Ovary (tissue), 9 donors: ENCODE data around the gene ENTPD2. TPM values are rescaled to one million over a fixed set of nuclear protein-coding genes. Genes with fewer than 3 reads are reported as not detected.

ENCODE experiments used
- DNase-seq, 5 donors: peaks; one replicate each; pipeline ENCODE4 v3.0.0-alpha.2; 2019 to 2020
- H3K27ac ChIP-seq, 2 donors: fragments of 200-600 bp; one replicate each; pipeline versions ENCODE4 v1.5.1 to v1.8.0; 2019 to 2022
- H3K27me3 ChIP-seq: fragments of 200-600 bp; one replicate; pipeline ENCODE4 v1.8.0; 2022
- H3K36me3 ChIP-seq: fragments of 200-600 bp; sonication (generic); one replicate; pipeline ENCODE4 v1.5.1; 2019
- H3K4me1 ChIP-seq: one replicate; pipeline ENCODE4 v1.8.1; 2013; ENCODE audit warnings: mild to moderate bottlenecking, moderate library complexity; ENCODE audit not compliant: insufficient read depth
- H3K4me3 ChIP-seq: fragments of 200-600 bp; sonication (generic); one replicate; pipeline ENCODE4 v1.5.1; 2017
- H3K9me3 ChIP-seq, 2 donors: fragments of 200-600 bp in 1 of 2; sonication (generic) in 1 of 2; one replicate each; pipeline versions ENCODE4 v1.5.1 to v1.8.1; 2013 to 2019; ENCODE audit warnings: mild to moderate bottlenecking in 1 of 2, moderate library complexity in 1 of 2
- CTCF ChIP-seq, 3 donors: fragments of 450-650 bp in 2 of 3; fragments of 200-600 bp in 1 of 3; IDR thresholded peaks; one replicate each; pipeline versions ENCODE4 v1.5.1 to v1.8.0; 2016 to 2022; ENCODE audit warnings: antibody characterized with exemption in 3 of 3, mild to moderate bottlenecking in 1 of 3
- EP300 ChIP-seq: sonication (generic); formaldehyde crosslinking; IDR thresholded peaks from one replicate; pipeline ENCODE4 v1.6.1; 2017; ENCODE audit warnings: antibody characterized with exemption
- POLR2A ChIP-seq: fragments of 450-650 bp; IDR thresholded peaks from one replicate; pipeline ENCODE4 v1.6.1; 2017; ENCODE audit warnings: antibody characterized with exemption, mild to moderate bottlenecking, moderate library complexity
- WGBS, 3 donors: extraction: QIAGEN DNeasy Blood & Tissue Kit in 1 of 3; methylation state at CpG; one replicate each; pipeline versions ENCODE4 v1.1.5 to v1.1.7; 2013 to 2017; 5-methylcytosine and 5-hydroxymethylcytosine counted together
- intact Hi-C, 4 donors: fragments of 100-400 bp; cut with DNase I; formaldehyde crosslinking; loops; one replicate each; pipeline versions ENCODE4 v1.11.0 to v1.15.1; 2022 to 2023
- polyA plus RNA-seq, 2 donors: library from polyadenylated mRNA; stranded (reverse); fragments of 200-250 nt in 1 of 2; fragments of 350-450 nt in 1 of 2; fragmentation: Illumina TruSeq in 1 of 2; extraction: RNeasy Lipid Tissue Mini Kit (QIAGEN cat#74804) in 1 of 2; gene quantifications; one replicate each; pipeline ENCODE4 v1.2.3, GENCODE V29; 2013 to 2014
- total RNA-seq, 7 donors: library from RNA; depleted of rRNA in 2 of 7; stranded (reverse); fragments of >200 nt in 2 of 7; fragmentation: NEBNext Ultra II Directional in 3 of 7; extraction: Animal tissue kit (Norgen Biotek cat#: 25700) in 3 of 7; gene quantifications; one replicate each; pipeline versions ENCODE4 v1.1.0 to v1.2.4, GENCODE V29; 2016 to 2023
- donor health status: DM: no; HTN: no; CAD: no; lungs with moderate emphysema.
- donor health status: DM: no; HTN: no; CAD: no.
- donor health status: Bipolar disorder and iron deficiency.
- donor health status: DM: yes; HTN: yes; CAD: no.
- donor health status: DM: no; HTN: no; CAD: no.
- donor health status: DM: yes; HTN: yes; CAD: no.

The ENTPD2 gene
- total and polyA plus RNA-seq, 9 donors, result 0.12 to 5.1 (median 0.87) TPM

GRCh38 chr9:137009217-137009616 is 44.6 kb downstream of the ENTPD2 start:
- H3K27me3 ChIP-seq, result no peaks in the 10 kb centered on the region
- no peak overlapping the region for H3K4me3 ChIP-seq
- 89 to 97% (median 93%) methylated on average over 10 to 18 of the region's 18 CpGs for WGBS, 3 donors
- TF ChIP-seq POLR2A (no peak), EP300 (no peak), CTCF (IDR thresholded peaks at IDR 0.05) (no peak)
- intact Hi-C loops, result no loop called here
- peaks cover 16% of the 10 kb centered on the region for H3K4me1 ChIP-seq
- no peak overlapping the region for H3K27ac ChIP-seq
- H3K9me3 ChIP-seq, result no peaks in the 10 kb centered on the region
- H3K36me3 ChIP-seq, result no peaks in the 10 kb centered on the region
- no peak for DNase-seq

- Histone ChIP-seq H3K4me1 (peaks cover 16% of the 10 kb centered on the region), H3K36me3 (no peaks in the 10 kb centered on the region), H3K27ac (no peak overlapping the region), H3K9me3 (no peaks in the 10 kb centered on the region), H3K4me3 (no peak overlapping the region), H3K27me3 (no peaks in the 10 kb centered on the region)
- no peak for TF ChIP-seq EP300
- TF ChIP-seq POLR2A, result no peak
- no peak for TF ChIP-seq CTCF (IDR thresholded peaks at IDR 0.05)
- intact Hi-C loops, result no loop called here
- no peak for DNase-seq
- WGBS, 3 donors, result 70 to 88% (median 86%) methylated on average over 7 to 22 of the region's 22 CpGs
Observed at GRCh38 chr9:137008312-137008711, 45.5 kb downstream of the ENTPD2 start.

- no peaks in the 10 kb centered on the region for H3K9me3 ChIP-seq
- 88 to 98% (median 92%) methylated on average over 8 to 13 of the region's 13 CpGs for WGBS, 3 donors
- no peak for TF ChIP-seq POLR2A
- no peak for TF ChIP-seq EP300
- DNase-seq, result no peak
- H3K4me1 ChIP-seq, result peaks cover 16% of the 10 kb centered on the region
- no peak overlapping the region for H3K4me3 ChIP-seq
- intact Hi-C loops, result no loop called here
- no peaks in the 10 kb centered on the region for H3K27me3 ChIP-seq
- H3K27ac ChIP-seq, result no peak overlapping the region
- H3K36me3 ChIP-seq, result no peaks in the 10 kb centered on the region
Observed at GRCh38 chr9:137007816-137008270, 46.0 kb downstream of the ENTPD2 start.

GRCh38 chr9:137007108-137007815 is 46.6 kb downstream of the ENTPD2 start:
- no peaks in the 10 kb centered on the region for H3K27me3 ChIP-seq
- H3K4me1 ChIP-seq, result peaks cover 16% of the 10 kb centered on the region
- peak in 4 of 5 donors; percentile 42 to 83 (median 66) for DNase-seq
- H3K4me3 ChIP-seq, result no peak overlapping the region
- no peak for TF ChIP-seq CTCF (IDR thresholded peaks at IDR 0.05)
- TF ChIP-seq POLR2A, result no peak
- TF ChIP-seq EP300, result no peak
- intact Hi-C loops, result no loop called here
- no peak overlapping the region for H3K27ac ChIP-seq
- H3K36me3 ChIP-seq, result no peaks in the 10 kb centered on the region
- WGBS, 3 donors, result 18 to 41% (median 33%) methylated on average over 28 to 30 of the region's 30 CpGs
- no peaks in the 10 kb centered on the region for H3K9me3 ChIP-seq
